Mammary epithelial cell (primary cell): Measurements from ENCODE around the gene TMTC2.

Experiments
- EZH2 ChIP-seq: IDR thresholded peaks from 2 replicates; pipeline ENCODE4 v1.6.1; 2012; ENCODE audit warnings: low read length, inconsistent platforms, borderline replicate concordance
- TF ChIP-seq, protein P1 (sequence below), 2 donors: IDR thresholded peaks in 1 of 2; conservative IDR thresholded peaks in 1 of 2; 2 replicates each; pipeline ENCODE4 v1.5.1; 2011 to 2012; ENCODE audit warnings: inconsistent platforms in 2 of 2, low read length in 2 of 2, mild to moderate bottlenecking in 2 of 2, control low read depth in 1 of 2, low read depth in 1 of 2; ENCODE audit not compliant: insufficient read depth in 1 of 2; ENCODE audit errors: extremely low read depth in 1 of 2

DNA sequence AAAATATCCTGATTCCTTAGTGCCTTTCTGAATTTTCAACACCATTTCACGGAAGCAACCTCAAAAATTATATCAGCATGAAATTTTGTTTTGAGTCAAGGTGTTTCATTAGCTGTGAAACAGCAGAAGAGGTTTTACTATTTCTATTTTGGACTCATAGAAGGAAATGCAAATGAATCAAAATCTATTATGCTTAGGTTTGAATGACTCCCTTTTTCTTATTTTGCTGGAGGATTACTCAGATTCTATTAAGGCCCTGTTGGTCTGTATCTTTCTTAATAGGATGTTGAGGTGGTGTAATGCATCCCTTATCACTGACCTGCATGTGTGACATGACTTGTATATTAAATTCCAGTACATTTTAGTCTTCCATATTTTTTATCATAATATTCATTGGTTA, 165.8 kb downstream of the TMTC2 start:
- TF ChIP-seq, protein P1, sequence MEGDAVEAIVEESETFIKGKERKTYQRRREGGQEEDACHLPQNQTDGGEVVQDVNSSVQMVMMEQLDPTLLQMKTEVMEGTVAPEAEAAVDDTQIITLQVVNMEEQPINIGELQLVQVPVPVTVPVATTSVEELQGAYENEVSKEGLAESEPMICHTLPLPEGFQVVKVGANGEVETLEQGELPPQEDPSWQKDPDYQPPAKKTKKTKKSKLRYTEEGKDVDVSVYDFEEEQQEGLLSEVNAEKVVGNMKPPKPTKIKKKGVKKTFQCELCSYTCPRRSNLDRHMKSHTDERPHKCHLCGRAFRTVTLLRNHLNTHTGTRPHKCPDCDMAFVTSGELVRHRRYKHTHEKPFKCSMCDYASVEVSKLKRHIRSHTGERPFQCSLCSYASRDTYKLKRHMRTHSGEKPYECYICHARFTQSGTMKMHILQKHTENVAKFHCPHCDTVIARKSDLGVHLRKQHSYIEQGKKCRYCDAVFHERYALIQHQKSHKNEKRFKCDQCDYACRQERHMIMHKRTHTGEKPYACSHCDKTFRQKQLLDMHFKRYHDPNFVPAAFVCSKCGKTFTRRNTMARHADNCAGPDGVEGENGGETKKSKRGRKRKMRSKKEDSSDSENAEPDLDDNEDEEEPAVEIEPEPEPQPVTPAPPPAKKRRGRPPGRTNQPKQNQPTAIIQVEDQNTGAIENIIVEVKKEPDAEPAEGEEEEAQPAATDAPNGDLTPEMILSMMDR (conservative IDR thresholded peaks at IDR 0.05 in 1 of 2, IDR thresholded peaks at IDR 0.05 in 1 of 2; ENCODE audit: extremely low read depth in 1 of 2, insufficient read depth in 1 of 2, low read depth in 1 of 2, low read length in 2 of 2), result no peak
- TF ChIP-seq EZH2, result no peak
